Neural progenitor cell (in vitro differentiated cells): ENCODE data around the gene TFG. TPM values are rescaled to one million over a fixed set of nuclear protein-coding genes. Genes with fewer than 3 reads are reported as not detected.

Source experiments
- DNase-seq: peaks from one replicate; pipeline ENCODE4 v3.0.0-alpha.2; 2016; ENCODE audit warnings: low spot score
- H2AFZ ChIP-seq: fragments of 200-600 bp; sonication (generic); replicated peaks from 2 replicates; pipeline ENCODE4 v1.6.1; 2016; ENCODE audit warnings: antibody characterized with exemption
- H3F3A ChIP-seq: fragments of 200-600 bp; sonication (generic); 2 replicates; pipeline ENCODE4 v1.6.1; 2016; ENCODE audit warnings: antibody characterized with exemption, low read depth
- H3K27ac ChIP-seq: fragments of 200-600 bp; sonication (generic); 2 replicates; pipeline ENCODE4 v1.5.1; 2016; ENCODE audit warnings: mild to moderate bottlenecking
- H3K27me3 ChIP-seq: fragments of 200-600 bp; sonication (generic); 2 replicates; pipeline ENCODE4 v1.6.1; 2016; ENCODE audit warnings: mild to moderate bottlenecking, moderate library complexity
- H3K36me3 ChIP-seq: fragments of 200-600 bp; sonication (generic); 2 replicates; pipeline ENCODE4 v1.5.1; 2016
- H3K4me1 ChIP-seq: fragments of 200-600 bp; sonication (generic); 2 replicates; pipeline ENCODE4 v1.6.1; 2016; ENCODE audit warnings: mixed run types
- H3K4me2 ChIP-seq: fragments of 200-600 bp; sonication (generic); 2 replicates; pipeline ENCODE4 v1.6.1; 2016
- H3K4me3 ChIP-seq: fragments of 200-600 bp; sonication (generic); 2 replicates; pipeline ENCODE4 v1.5.1; 2016
- H3K79me2 ChIP-seq: fragments of 200-600 bp; sonication (generic); 2 replicates; pipeline ENCODE4 v1.6.1; 2016; ENCODE audit warnings: low read depth
- H3K9ac ChIP-seq: fragments of 200-600 bp; sonication (generic); 2 replicates; pipeline ENCODE4 v1.6.1; 2016
- H3K9me3 ChIP-seq: fragments of 200-600 bp; sonication (generic); 2 replicates; pipeline ENCODE4 v1.5.1; 2016; ENCODE audit warnings: low read depth
- H4K20me1 ChIP-seq: fragments of 200-600 bp; sonication (generic); 2 replicates; pipeline ENCODE4 v1.6.1; 2016; ENCODE audit warnings: low read depth
- H3K27ac Mint-ChIP-seq: 3 replicates; pipeline ENCODE4 v1.8.0; 2021; ENCODE audit warnings: mixed read lengths
- H3K27me3 Mint-ChIP-seq: 2 replicates; pipeline ENCODE4 v1.8.0; 2022; ENCODE audit warnings: low read depth, mild to moderate bottlenecking, inconsistent platforms, moderate library complexity, mixed read lengths; ENCODE audit not compliant: insufficient read depth
- H3K36me3 Mint-ChIP-seq: 3 replicates; pipeline ENCODE4 v1.8.0; 2021; ENCODE audit warnings: mixed read lengths
- H3K4me1 Mint-ChIP-seq: 3 replicates; pipeline ENCODE4 v1.8.0; 2021; ENCODE audit warnings: mixed read lengths
- H3K4me3 Mint-ChIP-seq: 3 replicates; pipeline ENCODE4 v1.8.0; 2021; ENCODE audit warnings: mild to moderate bottlenecking, moderate library complexity, mixed read lengths
- H3K9me3 Mint-ChIP-seq: 3 replicates; pipeline ENCODE4 v1.8.0; 2020; ENCODE audit warnings: mixed read lengths
- CTCF ChIP-seq: fragments of 200-600 bp; sonication (generic); IDR thresholded peaks from 2 replicates; pipeline ENCODE4 v1.5.1; 2017; ENCODE audit warnings: antibody characterized with exemption, mild to moderate bottlenecking
- EZH2 ChIP-seq: fragments of 200-600 bp; sonication (generic); IDR thresholded peaks from 2 replicates; pipeline ENCODE4 v1.6.1; 2017; ENCODE audit warnings: antibody characterized with exemption, mild to moderate bottlenecking, moderate library complexity
- EZH2phosphoT487 ChIP-seq: fragments of 200-600 bp; sonication (generic); IDR thresholded peaks from 2 replicates; pipeline ENCODE4 v1.6.1; 2017; ENCODE audit warnings: antibody characterized with exemption
- total RNA-seq: library from RNA; depleted of rRNA; stranded (reverse); fragments of >200 nt; gene quantifications from 2 replicates; pipeline ENCODE4 v1.2.3, GENCODE V29; 2015; ENCODE audit warnings: low replicate concordance

Gene TFG
- total RNA-seq, 1 donor from 2014 or later, result 105 TPM

GRCh38 chr3:100782348-100782747 lies 73.1 kb downstream of the TFG start:
- Histone ChIP-seq H3K4me2 (no peak overlapping the region), H4K20me1 (no peaks in the 10 kb centered on the region), H3K27ac (no peak overlapping the region), H2AFZ (peak overlapping the region; percentile 28), H3K36me3 (no peaks in the 10 kb centered on the region), H3K79me2 (no peaks in the 10 kb centered on the region), H3K4me3 (no peak overlapping the region), H3F3A (no peaks in the 10 kb centered on the region), H3K9ac (no peak overlapping the region), H3K4me1 (peaks cover 10% of the 10 kb centered on the region), H3K27me3 (no peaks in the 10 kb centered on the region), H3K9me3 (no peaks in the 10 kb centered on the region)
- no peaks in the 10 kb centered on the region for H3K4me1 Mint-ChIP-seq
- TF ChIP-seq CTCF (no peak), EZH2phosphoT487 (no peak), EZH2 (no peak)
- no peaks in the 10 kb centered on the region for H3K36me3 Mint-ChIP-seq
- peaks cover 2% of the 10 kb centered on the region for H3K9me3 Mint-ChIP-seq
- no peak overlapping the region for H3K4me3 Mint-ChIP-seq
- DNase-seq, result no peak
- H3K27ac Mint-ChIP-seq, result no peak overlapping the region
- peaks cover 2% of the 10 kb centered on the region for H3K27me3 Mint-ChIP-seq

GRCh38 chr3:100782906-100783305 lies 73.6 kb downstream of the TFG start:
- no peak overlapping the region for H3K4me2 ChIP-seq
- peaks cover 2% of the 10 kb centered on the region for H3K27me3 Mint-ChIP-seq
- TF ChIP-seq CTCF, result no peak
- no peak for TF ChIP-seq EZH2
- TF ChIP-seq EZH2phosphoT487, result no peak
- H3K27ac Mint-ChIP-seq, result no peak overlapping the region
- no peaks in the 10 kb centered on the region for H3K4me1 Mint-ChIP-seq
- H3K27me3 ChIP-seq, result no peaks in the 10 kb centered on the region
- no peaks in the 10 kb centered on the region for H3K9me3 ChIP-seq
- H3K27ac ChIP-seq, result no peak overlapping the region
- H3K36me3 ChIP-seq, result no peaks in the 10 kb centered on the region
- peak; percentile 8 for DNase-seq
- no peaks in the 10 kb centered on the region for H4K20me1 ChIP-seq
- H3K9ac ChIP-seq, result no peak overlapping the region
- H3F3A ChIP-seq, result no peaks in the 10 kb centered on the region
- H3K79me2 ChIP-seq, result no peaks in the 10 kb centered on the region
- peaks cover 10% of the 10 kb centered on the region for H3K4me1 ChIP-seq
- peaks cover 2% of the 10 kb centered on the region for H3K9me3 Mint-ChIP-seq
- H3K4me3 ChIP-seq, result no peak overlapping the region
- no peak overlapping the region for H3K4me3 Mint-ChIP-seq
- H2AFZ ChIP-seq, result peak overlapping the region; percentile 28
- no peaks in the 10 kb centered on the region for H3K36me3 Mint-ChIP-seq

- no peak overlapping the region for H3K9ac ChIP-seq
- Mint-ChIP-seq H3K27ac (no peak overlapping the region), H3K27me3 (peaks cover 2% of the 10 kb centered on the region), H3K4me1 (no peaks in the 10 kb centered on the region), H3K9me3 (peaks cover 2% of the 10 kb centered on the region), H3K4me3 (no peak overlapping the region), H3K36me3 (no peaks in the 10 kb centered on the region)
- no peak for TF ChIP-seq EZH2
- TF ChIP-seq EZH2phosphoT487, result no peak
- TF ChIP-seq CTCF, result no peak
- no peaks in the 10 kb centered on the region for H3K36me3 ChIP-seq
- no peak overlapping the region for H3K4me3 ChIP-seq
- H3F3A ChIP-seq, result no peaks in the 10 kb centered on the region
- H3K79me2 ChIP-seq, result no peaks in the 10 kb centered on the region
- H3K9me3 ChIP-seq, result no peaks in the 10 kb centered on the region
- peaks cover 10% of the 10 kb centered on the region for H3K4me1 ChIP-seq
- DNase-seq, result no peak
- no peaks in the 10 kb centered on the region for H4K20me1 ChIP-seq
- H3K27me3 ChIP-seq, result no peaks in the 10 kb centered on the region
- H3K27ac ChIP-seq, result no peak overlapping the region
- H2AFZ ChIP-seq, result no peak overlapping the region
- H3K4me2 ChIP-seq, result no peak overlapping the region
Observed at GRCh38 chr3:100783619-100784018, 74.3 kb downstream of the TFG start.

GRCh38 chr3:100789579-100789978 lies 80.3 kb downstream of the TFG start:
- Mint-ChIP-seq H3K4me1 (no peaks in the 10 kb centered on the region), H3K27ac (no peak overlapping the region)
- no peaks in the 10 kb centered on the region for H3K79me2 ChIP-seq

More at GRCh38 chr3:100789579-100789978, 80.3 kb downstream of the TFG start:
- H3K9me3 Mint-ChIP-seq, result peaks cover 2% of the 10 kb centered on the region
- H2AFZ ChIP-seq, result no peak overlapping the region
- H3K9ac ChIP-seq, result no peak overlapping the region
- DNase-seq, result no peak
- H3K27me3 Mint-ChIP-seq, result no peaks in the 10 kb centered on the region
- no peaks in the 10 kb centered on the region for H3K9me3 ChIP-seq
- no peaks in the 10 kb centered on the region for H3K36me3 Mint-ChIP-seq
- H3K27ac ChIP-seq, result no peak overlapping the region
- no peak overlapping the region for H3K4me3 ChIP-seq
- no peaks in the 10 kb centered on the region for H3K4me1 ChIP-seq
- no peak for TF ChIP-seq CTCF
- TF ChIP-seq EZH2, result no peak
- no peak for TF ChIP-seq EZH2phosphoT487
- no peak overlapping the region for H3K4me3 Mint-ChIP-seq
- H3F3A ChIP-seq, result no peaks in the 10 kb centered on the region
- no peaks in the 10 kb centered on the region for H3K36me3 ChIP-seq
- H4K20me1 ChIP-seq, result no peaks in the 10 kb centered on the region
- no peak overlapping the region for H3K4me2 ChIP-seq
- no peaks in the 10 kb centered on the region for H3K27me3 ChIP-seq
